Body of pancreas (tissue), 4 donors: ENCODE data around the gene SLC27A1.

ENCODE experiments used
- POLR2A ChIP-seq, 3 donors: fragments of 450-650 bp; IDR thresholded peaks; one replicate each; pipeline ENCODE4 v1.6.1; 2016; ENCODE audit warnings: antibody characterized with exemption in 3 of 3, mild to moderate bottlenecking in 2 of 3
- TF ChIP-seq, protein P1 (sequence below), 7 experiments: fragments of 450-650 bp in 4 of 7; fragments of 200-600 bp in 3 of 7; sonication (generic) in 3 of 7; IDR thresholded peaks; one replicate each; pipeline ENCODE4 v1.5.1; 2016 to 2019; ENCODE audit warnings: antibody characterized with exemption in 7 of 7

DNA sequence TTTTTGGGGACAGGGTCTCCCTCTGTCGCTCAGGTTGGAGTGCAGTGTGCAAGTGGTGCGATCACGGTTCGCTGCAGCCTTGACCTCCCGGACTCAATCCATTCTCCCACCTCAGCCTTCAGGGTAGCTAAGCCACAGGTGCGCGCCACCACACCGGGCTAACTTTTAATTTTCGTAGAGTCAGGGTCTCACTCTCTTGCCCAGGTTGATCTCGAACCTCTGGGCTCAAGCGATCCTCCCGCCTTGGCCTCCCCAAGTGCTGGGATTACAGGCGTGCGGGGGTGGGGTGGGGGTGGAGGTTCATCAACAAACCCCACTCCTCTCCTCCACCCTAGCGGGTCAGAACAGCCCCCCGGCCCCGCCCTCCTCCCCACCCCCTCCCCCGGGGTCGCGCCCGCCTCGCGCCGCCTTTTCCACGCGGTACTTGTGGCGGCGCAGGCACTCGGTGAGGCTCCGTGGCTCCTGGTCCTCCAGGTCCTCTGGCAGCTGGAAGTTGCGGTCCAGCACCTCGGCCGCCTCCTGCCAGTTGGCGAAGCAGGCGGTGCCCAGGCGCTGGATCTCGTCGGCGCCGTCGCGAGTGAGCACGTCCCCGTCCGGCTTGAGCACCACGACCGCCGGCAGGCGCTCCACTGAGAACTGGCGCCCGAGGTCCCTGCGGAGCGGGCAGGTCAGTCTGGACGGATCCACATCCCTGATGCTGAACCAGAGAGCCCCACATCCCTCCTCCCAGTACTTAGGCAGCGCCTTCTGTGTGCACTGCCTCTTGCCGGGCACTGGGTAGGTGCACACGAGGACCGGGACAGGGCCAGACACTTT is 14.8 kb upstream of the SLC27A1 start:
- no peak for TF ChIP-seq POLR2A (IDR thresholded peaks at IDR 0.05)
- TF ChIP-seq, protein P1, sequence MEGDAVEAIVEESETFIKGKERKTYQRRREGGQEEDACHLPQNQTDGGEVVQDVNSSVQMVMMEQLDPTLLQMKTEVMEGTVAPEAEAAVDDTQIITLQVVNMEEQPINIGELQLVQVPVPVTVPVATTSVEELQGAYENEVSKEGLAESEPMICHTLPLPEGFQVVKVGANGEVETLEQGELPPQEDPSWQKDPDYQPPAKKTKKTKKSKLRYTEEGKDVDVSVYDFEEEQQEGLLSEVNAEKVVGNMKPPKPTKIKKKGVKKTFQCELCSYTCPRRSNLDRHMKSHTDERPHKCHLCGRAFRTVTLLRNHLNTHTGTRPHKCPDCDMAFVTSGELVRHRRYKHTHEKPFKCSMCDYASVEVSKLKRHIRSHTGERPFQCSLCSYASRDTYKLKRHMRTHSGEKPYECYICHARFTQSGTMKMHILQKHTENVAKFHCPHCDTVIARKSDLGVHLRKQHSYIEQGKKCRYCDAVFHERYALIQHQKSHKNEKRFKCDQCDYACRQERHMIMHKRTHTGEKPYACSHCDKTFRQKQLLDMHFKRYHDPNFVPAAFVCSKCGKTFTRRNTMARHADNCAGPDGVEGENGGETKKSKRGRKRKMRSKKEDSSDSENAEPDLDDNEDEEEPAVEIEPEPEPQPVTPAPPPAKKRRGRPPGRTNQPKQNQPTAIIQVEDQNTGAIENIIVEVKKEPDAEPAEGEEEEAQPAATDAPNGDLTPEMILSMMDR (IDR thresholded peaks at IDR 0.05) = no peak
